HCT116 (cell line): Measurements from ENCODE around the gene EEPD1. TPM values are rescaled to one million over a fixed set of nuclear protein-coding genes. Genes with fewer than 3 reads are reported as not detected.

Experiments used
- ATAC-seq: fragments of 200-7000 bp; cut with Tn5 transposase; 2 replicates; pipeline ENCODE4 v1.9.1; 2020; ENCODE audit warnings: mild to moderate bottlenecking, moderate library complexity
- BruUV-seq: library from RNA; stranded (reverse); fragments of 400-500 nt; replicated peaks from 2 replicates; lab custom pipeline; 2021; lab: Mats Ljungman, UMichigan
- CTCF ChIA-PET: fragments of 300-600 bp; sonication (Branson Sonifier 250); formaldehyde crosslinking; loops from one replicate; lab custom pipeline; 2021; ENCODE audit warnings: antibody characterized with exemption; lab: Charles Lee
- POLR2A ChIA-PET: fragments of 300-600, 350-600 bp; sonication (Branson Sonifier 250); formaldehyde crosslinking; loops from one replicate; lab custom pipeline; 2021; ENCODE audit warnings: antibody characterized with exemption; lab: Charles Lee
- RAD21 ChIA-PET, 2 experiments: fragments of 300-600 bp; sonication (Branson Sonifier 250); formaldehyde crosslinking; loops; one replicate each; lab custom pipeline; 2023; ENCODE audit warnings: low total read pairs in 2 of 2; ENCODE audit not compliant: uncharacterized antibody in 2 of 2, unreplicated experiment in 2 of 2, low non-redundant PET in 1 of 2; lab: Charles Lee
- DNase-seq: peaks from one replicate; pipeline ENCODE4 v3.0.0-alpha.2; 2010; ENCODE audit warnings: low read depth, low spot score
- H2AFZ ChIP-seq: fragments of 200-600 bp; shearing (Covaris generic), sonication (generic); 2 replicates; pipeline ENCODE4 v1.6.1; 2017; ENCODE audit warnings: low read depth, mixed run types, mixed read lengths, antibody characterized with exemption, low read length; ENCODE audit not compliant: poor library complexity, severe bottlenecking
- H3K27ac ChIP-seq: 2 replicates; pipeline ENCODE4 v1.5.1; 2012; ENCODE audit warnings: low read depth, low read length
- H3K27me3 ChIP-seq: fragments of 200-600 bp; sonication (generic); 2 replicates; pipeline ENCODE4 v1.6.1; 2016; ENCODE audit warnings: mixed run types, low read length, mixed read lengths; ENCODE audit not compliant: insufficient read depth
- H3K36me3 ChIP-seq, 2 experiments: fragments of 200-500 bp in 1 of 2; fragments of 200-600 bp in 1 of 2; sonication (Bioruptor generic) in 1 of 2; sonication (generic) in 1 of 2; 2 replicates each; pipeline versions ENCODE4 v1.5.1 to v1.6.1; 2014 to 2016; ENCODE audit warnings: low read length in 2 of 2, inconsistent platforms in 1 of 2, mixed read lengths in 1 of 2, mixed run types in 1 of 2; ENCODE audit not compliant: insufficient read depth in 2 of 2, control insufficient read depth in 1 of 2
- H3K4me1 ChIP-seq, 2 experiments: fragments of 200-600 bp in 1 of 2; sonication (generic) in 1 of 2; 2 replicates each; pipeline versions ENCODE4 v1.5.1 to v1.6.1; 2012 to 2017; ENCODE audit warnings: low read length in 2 of 2, inconsistent platforms in 1 of 2, mild to moderate bottlenecking in 1 of 2, mixed read lengths in 1 of 2, mixed run types in 1 of 2, moderate library complexity in 1 of 2; ENCODE audit not compliant: insufficient read depth in 2 of 2, control insufficient read depth in 1 of 2
- H3K4me2 ChIP-seq: fragments of 200-600 bp; sonication (generic); 2 replicates; pipeline ENCODE4 v1.6.1; 2017; ENCODE audit warnings: mixed run types, low read length, mixed read lengths
- H3K4me3 ChIP-seq, 2 experiments: fragments of 200-600 bp in 1 of 2; sonication (generic) in 1 of 2; replicated peaks in 1 of 2; 2 replicates each; pipeline ENCODE4 v1.5.1; 2011 to 2016; ENCODE audit warnings: low read length in 2 of 2, control low read depth in 1 of 2, low read depth in 1 of 2, mild to moderate bottlenecking in 1 of 2, mixed read lengths in 1 of 2, mixed run types in 1 of 2
- H3K79me2 ChIP-seq: fragments of 200-600 bp; sonication (generic); 2 replicates; pipeline ENCODE4 v1.6.1; 2017; ENCODE audit warnings: mild to moderate bottlenecking, mixed run types, low read length, moderate library complexity, mixed read lengths; ENCODE audit not compliant: insufficient read depth
- H3K9ac ChIP-seq: fragments of 200-600 bp; sonication (generic); 2 replicates; pipeline ENCODE4 v1.6.1; 2016; ENCODE audit warnings: low read length, mixed read lengths
- H3K9me2 ChIP-seq: fragments of 200-600 bp; sonication (generic), shearing (Covaris generic); 2 replicates; pipeline ENCODE4 v1.6.1; 2017; ENCODE audit warnings: mixed run types, mild to moderate bottlenecking, moderate library complexity; ENCODE audit not compliant: insufficient read depth
- H3K9me3 ChIP-seq, 2 experiments: fragments of 200-500 bp in 1 of 2; fragments of 200-600 bp in 1 of 2; sonication (Bioruptor generic) in 1 of 2; sonication (generic) in 1 of 2; 2 replicates each; pipeline ENCODE4 v1.6.1; 2014 to 2017; ENCODE audit warnings: low read length in 2 of 2, mixed read lengths in 2 of 2, inconsistent platforms in 1 of 2, low read depth in 1 of 2, mild to moderate bottlenecking in 1 of 2, mixed run types in 1 of 2, moderate library complexity in 1 of 2; ENCODE audit not compliant: control insufficient read depth in 1 of 2, insufficient read depth in 1 of 2
- H4K20me1 ChIP-seq: fragments of 200-600 bp; sonication (generic), shearing (Covaris generic); 2 replicates; pipeline ENCODE4 v1.6.1; 2017; ENCODE audit warnings: mixed run types, mild to moderate bottlenecking, moderate library complexity; ENCODE audit not compliant: insufficient read depth
- CBX3 ChIP-seq: IDR thresholded peaks from 2 replicates; pipeline ENCODE4 v1.6.1; 2012; ENCODE audit warnings: low read depth
- CTCF ChIP-seq, 3 experiments: fragments of 200-600 bp in 1 of 3; sonication (generic) in 1 of 3; IDR thresholded peaks in 2 of 3; conservative IDR thresholded peaks in 1 of 3; 2 replicates each; pipeline ENCODE4 v1.5.1; 2012 to 2017; ENCODE audit warnings: low read depth in 2 of 3, low read length in 2 of 3, antibody characterized with exemption in 1 of 3, borderline replicate concordance in 1 of 3, control low read depth in 1 of 3, mild to moderate bottlenecking in 1 of 3, mixed read lengths in 1 of 3, mixed run types in 1 of 3, moderate library complexity in 1 of 3; ENCODE audit not compliant: insufficient read depth in 1 of 3
- EGR1 ChIP-seq: IDR thresholded peaks from 2 replicates; pipeline ENCODE4 v1.6.1; 2012; ENCODE audit warnings: low read depth
- ELF1 ChIP-seq: IDR thresholded peaks from 2 replicates; pipeline ENCODE4 v1.6.1; 2012; ENCODE audit warnings: low read depth, borderline replicate concordance
- EZH2 ChIP-seq: fragments of 200-600 bp; sonication (generic); IDR thresholded peaks from 2 replicates; pipeline ENCODE4 v1.6.1; 2017; ENCODE audit warnings: antibody characterized with exemption, mixed run types
- EZH2phosphoT487 ChIP-seq: fragments of 200-600 bp; IDR thresholded peaks from 2 replicates; pipeline ENCODE4 v1.6.1; 2018; ENCODE audit warnings: antibody characterized with exemption, borderline replicate concordance
- MAX ChIP-seq: IDR thresholded peaks from 2 replicates; pipeline ENCODE4 v1.6.1; 2012
- POLR2A ChIP-seq: IDR thresholded peaks from 2 replicates; pipeline ENCODE4 v1.7.0; 2011; ENCODE audit warnings: borderline replicate concordance; ENCODE audit not compliant: insufficient read depth, insufficient read length; ENCODE audit errors: extremely low read depth
- POLR2AphosphoS5 ChIP-seq: IDR thresholded peaks from 2 replicates; pipeline ENCODE4 v1.6.1; 2011; ENCODE audit warnings: mild to moderate bottlenecking, low read depth, low read length, moderate library complexity
- REST ChIP-seq: IDR thresholded peaks from 2 replicates; pipeline ENCODE4 v1.6.1; 2012; ENCODE audit warnings: low read depth
- SIN3A ChIP-seq: IDR thresholded peaks from 2 replicates; pipeline ENCODE4 v1.6.1; 2012; ENCODE audit warnings: low read depth
- SP1 ChIP-seq: IDR thresholded peaks from 2 replicates; pipeline ENCODE4 v1.6.1; 2012; ENCODE audit warnings: low read depth
- SRF ChIP-seq: IDR thresholded peaks from 2 replicates; pipeline ENCODE4 v1.6.1; 2012; ENCODE audit warnings: low read depth
- TCF7L2 ChIP-seq: IDR thresholded peaks from 2 replicates; pipeline ENCODE4 v1.7.0; 2011; ENCODE audit warnings: borderline replicate concordance, inconsistent platforms; ENCODE audit not compliant: insufficient read depth, insufficient read length; ENCODE audit errors: extremely low read depth
- YY1 ChIP-seq: IDR thresholded peaks from 2 replicates; pipeline ENCODE4 v1.6.1; 2011; ENCODE audit warnings: low read length, low read depth, moderate library complexity, mild to moderate bottlenecking; ENCODE audit not compliant: insufficient replicate concordance; ENCODE audit errors: extremely low read depth
- ZFX ChIP-seq: fragments of 450-650 bp; IDR thresholded peaks from 2 replicates; pipeline ENCODE4 v1.6.1; 2017
- ZNF274 ChIP-seq: fragments of 200-500 bp; sonication (Bioruptor generic); IDR thresholded peaks from 2 replicates; pipeline ENCODE4 v1.6.1; 2014; ENCODE audit warnings: mild to moderate bottlenecking, low read depth, low read length, inconsistent platforms
- intact Hi-C: fragments of 100-400 bp; cut with micrococcal nuclease; formaldehyde crosslinking; loops from 2 replicates; pipeline ENCODE4 v1.10.0; 2022
- total RNA-seq: library from RNA; stranded (reverse); gene quantifications from one replicate; pipeline ENCODE4 v1.2.1, GENCODE V29; 2021; ENCODE audit not compliant: unreplicated experiment

Gene EEPD1
- total RNA-seq, 1 experiment from 2014 or later, result 4.2 TPM

- H3K9me2 ChIP-seq, result no peaks in the 10 kb centered on the region
- no peaks in the 10 kb centered on the region for H3K79me2 ChIP-seq
- H3K4me2 ChIP-seq, result no peak overlapping the region
- ATAC-seq, result no peak
- ChIA-PET CTCF (no interaction called here), RAD21 (no interaction called here), POLR2A (no interaction called here)
- no peak overlapping the region for H3K9ac ChIP-seq
- intact Hi-C loops, result no loop called here
- H3K4me3 ChIP-seq, result no peak overlapping the region
- BruUV-seq, result no TSS peak
- H2AFZ ChIP-seq, result no peak overlapping the region
- TF ChIP-seq TCF7L2 (no peak), CBX3 (no peak), SIN3A (no peak), SRF (no peak), POLR2A (no peak), EZH2 (no peak), ZNF274 (no peak), POLR2AphosphoS5 (no peak), EZH2phosphoT487 (no peak), CTCF (IDR thresholded peaks at IDR 0.05 in 2 of 3, conservative IDR thresholded peaks at IDR 0.05 in 1 of 3; ENCODE audit: borderline replicate concordance in 1 of 3, insufficient read depth in 1 of 3, low read depth in 2 of 3, low read length in 2 of 3) (no peak), ZFX (no peak), REST (no peak), EGR1 (no peak), MAX (no peak), ELF1 (no peak), YY1 (no peak), SP1 (no peak)
- H4K20me1 ChIP-seq, result no peaks in the 10 kb centered on the region; the same call in 1 of the 2 replicates
- no peaks in the 10 kb centered on the region for H3K9me3 ChIP-seq
- H3K36me3 ChIP-seq, result no peaks in the 10 kb centered on the region
- H3K4me1 ChIP-seq, result peaks cover 9 to 16% of the 10 kb centered on the region in 2 experiments; a peak in 3 of 4 replicates
- H3K27ac ChIP-seq, result no peak overlapping the region
- DNase-seq, result no peak
- H3K27me3 ChIP-seq, result no peaks in the 10 kb centered on the region
Observed at GRCh38 chr7:36296284-36296683, 143.2 kb downstream of the EEPD1 start.
